Measurements from ENCODE around the gene BORA. TPM values are rescaled to one million over a fixed set of nuclear protein-coding genes. Genes with fewer than 3 reads are reported as not detected.
"Not testable (repeated sequence)": the region's sequence is repeated elsewhere in the genome, so short reads cannot be mapped to it uniquely, and the experiment has no call there.

The BORA gene
- total and polyA plus RNA-seq, 9 donors = 0.66 to 2.5 (median 1.3) TPM

DNA sequence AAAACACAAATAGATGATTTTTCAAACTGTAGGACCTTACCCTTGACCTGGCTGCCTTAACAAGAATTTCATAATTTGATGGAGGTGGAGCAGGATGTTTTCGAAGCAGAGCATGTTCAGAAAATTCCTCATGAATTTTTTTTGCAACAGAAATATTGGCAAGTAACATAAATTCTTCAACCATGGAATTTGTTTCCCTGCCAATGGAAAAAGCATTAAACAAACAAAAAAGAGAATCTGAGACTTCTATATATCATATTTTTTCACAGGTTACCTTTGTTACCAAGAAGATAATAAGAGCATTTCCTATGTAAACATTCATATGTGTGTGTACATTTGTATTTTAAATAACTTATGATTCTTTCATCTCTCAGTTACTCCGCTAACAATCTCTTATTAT, 35.7 kb downstream of the BORA start:
- H3K27ac ChIP-seq = no peak overlapping the region
- 33 to 38% (median 37%) methylated on average over 2 of the region's 2 CpGs for WGBS, 3 donors

GRCh38 chr13:72774019-72774418, 46.3 kb downstream of the BORA start:
- Histone ChIP-seq H3K36me3 (no peaks in the 10 kb centered on the region), H3K9me3 (no peaks in the 10 kb centered on the region), H3K4me3 (no peak overlapping the region), H3K27ac (no peak overlapping the region), H3K4me1 (ENCODE audit: insufficient read depth) (peaks cover under 1% of the 10 kb centered on the region), H3K27me3 (no peaks in the 10 kb centered on the region)
- 68 to 73% (median 71%) methylated on average over 2 of the region's 2 CpGs for WGBS, 3 donors
- DNase-seq = no peak
- no peak for TF ChIP-seq EP300 (IDR thresholded peaks at IDR 0.05)
- TF ChIP-seq, protein P1, sequence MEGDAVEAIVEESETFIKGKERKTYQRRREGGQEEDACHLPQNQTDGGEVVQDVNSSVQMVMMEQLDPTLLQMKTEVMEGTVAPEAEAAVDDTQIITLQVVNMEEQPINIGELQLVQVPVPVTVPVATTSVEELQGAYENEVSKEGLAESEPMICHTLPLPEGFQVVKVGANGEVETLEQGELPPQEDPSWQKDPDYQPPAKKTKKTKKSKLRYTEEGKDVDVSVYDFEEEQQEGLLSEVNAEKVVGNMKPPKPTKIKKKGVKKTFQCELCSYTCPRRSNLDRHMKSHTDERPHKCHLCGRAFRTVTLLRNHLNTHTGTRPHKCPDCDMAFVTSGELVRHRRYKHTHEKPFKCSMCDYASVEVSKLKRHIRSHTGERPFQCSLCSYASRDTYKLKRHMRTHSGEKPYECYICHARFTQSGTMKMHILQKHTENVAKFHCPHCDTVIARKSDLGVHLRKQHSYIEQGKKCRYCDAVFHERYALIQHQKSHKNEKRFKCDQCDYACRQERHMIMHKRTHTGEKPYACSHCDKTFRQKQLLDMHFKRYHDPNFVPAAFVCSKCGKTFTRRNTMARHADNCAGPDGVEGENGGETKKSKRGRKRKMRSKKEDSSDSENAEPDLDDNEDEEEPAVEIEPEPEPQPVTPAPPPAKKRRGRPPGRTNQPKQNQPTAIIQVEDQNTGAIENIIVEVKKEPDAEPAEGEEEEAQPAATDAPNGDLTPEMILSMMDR (IDR thresholded peaks at IDR 0.05) = no peak
- no peak for TF ChIP-seq POLR2A (IDR thresholded peaks at IDR 0.05)
- intact Hi-C loops (cut with DNase I) = no loop called here

More for the DNA sequence above, 35.7 kb downstream of the BORA start:
- H3K27me3 ChIP-seq = no peaks in the 10 kb centered on the region
- H3K36me3 ChIP-seq = no peaks in the 10 kb centered on the region
- no peaks in the 10 kb centered on the region for H3K4me1 ChIP-seq (ENCODE audit: insufficient read depth)
- no peak for DNase-seq
- intact Hi-C loops (cut with DNase I) = no loop called here
- H3K9me3 ChIP-seq = no peaks in the 10 kb centered on the region
- H3K4me3 ChIP-seq = no peak overlapping the region
- TF ChIP-seq EP300 (IDR thresholded peaks at IDR 0.05) (no peak), POLR2A (IDR thresholded peaks at IDR 0.05) (no peak)
- TF ChIP-seq, protein P1 (IDR thresholded peaks at IDR 0.05) = no peak

DNA sequence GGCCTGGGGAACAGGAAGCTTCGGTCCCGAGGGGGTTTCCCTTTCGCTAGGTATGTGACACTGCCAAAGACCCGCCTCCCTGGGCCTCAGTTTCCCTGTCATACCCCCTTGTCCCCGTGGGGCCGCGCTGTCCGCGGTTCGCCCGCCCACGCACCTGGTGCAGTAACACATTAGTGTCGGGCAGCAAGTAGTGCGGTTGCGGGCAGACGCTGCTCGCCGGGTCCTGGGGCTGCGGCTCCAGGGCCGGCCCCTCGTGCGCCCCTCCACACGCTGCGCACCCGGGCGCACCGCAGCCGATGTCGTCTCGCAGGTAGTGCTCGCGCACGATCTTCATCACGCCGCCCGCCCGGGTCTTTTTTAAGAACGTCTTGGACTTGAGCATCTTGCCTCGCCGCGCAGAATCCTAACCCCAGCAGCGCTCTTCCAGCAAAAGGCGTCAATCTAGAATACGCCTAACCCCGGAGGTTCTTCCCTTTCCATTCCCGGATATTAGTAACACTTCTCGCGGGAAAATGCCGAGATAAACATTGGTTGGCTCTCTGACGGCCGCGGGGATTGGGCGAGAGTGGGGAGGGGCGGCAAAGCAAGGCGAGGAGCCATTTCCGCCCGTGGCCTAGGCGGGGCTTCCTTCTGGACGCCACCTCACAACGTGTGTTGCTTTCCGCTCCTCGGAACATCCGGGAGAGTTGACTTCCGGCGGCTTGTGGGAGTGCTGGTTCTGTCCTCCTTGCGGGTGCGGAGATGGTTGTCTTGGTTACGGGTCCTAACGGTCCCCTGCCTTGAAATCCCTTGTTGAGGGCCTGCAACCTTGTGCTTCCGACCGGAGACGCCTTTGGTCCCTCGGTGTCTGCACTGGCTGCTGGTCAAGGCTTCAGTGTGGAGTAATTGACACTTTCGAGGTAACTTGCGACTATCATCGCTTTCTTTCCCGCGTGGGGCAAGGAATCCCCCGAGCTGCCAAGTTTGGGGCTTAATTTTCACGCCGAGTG, 54.0 kb downstream of the BORA start, which contains the start of the genes DIS3 and PIBF1:
Gene DIS3 (minus strand): TSS at position 450 of the 989 bp plus-strand sequence. CDS start 68 bp downstream, at position 382.
Gene PIBF1 (plus strand): TSS at position 683 of the 989 bp plus-strand sequence. CDS start 1,337 bp downstream, outside the sequence.
- WGBS, 3 donors = 0% methylated on average over 57 to 81 of the region's 81 CpGs
- peak within 1 kb of the TSS; percentile 18 to 60 for H3K27ac ChIP-seq
- H3K27me3 ChIP-seq = no peaks in the 10 kb centered on the region
- peaks cover 2% of the 10 kb centered on the region for H3K4me1 ChIP-seq (ENCODE audit: insufficient read depth)
- TF ChIP-seq EP300 (IDR thresholded peaks at IDR 0.05) (peak; percentile 84), POLR2A (IDR thresholded peaks at IDR 0.05) (peak; percentile 59)
- TF ChIP-seq, protein P1 (IDR thresholded peaks at IDR 0.05) = no peak
- intact Hi-C loops (cut with DNase I) = no loop called here
- H3K9me3 ChIP-seq = no peaks in the 10 kb centered on the region
- H3K4me3 ChIP-seq = peak within 1 kb of the TSS; percentile 98
- no peaks in the 10 kb centered on the region for H3K36me3 ChIP-seq
- DNase-seq = peak; percentile 95 to 97 (median 95)

DNA sequence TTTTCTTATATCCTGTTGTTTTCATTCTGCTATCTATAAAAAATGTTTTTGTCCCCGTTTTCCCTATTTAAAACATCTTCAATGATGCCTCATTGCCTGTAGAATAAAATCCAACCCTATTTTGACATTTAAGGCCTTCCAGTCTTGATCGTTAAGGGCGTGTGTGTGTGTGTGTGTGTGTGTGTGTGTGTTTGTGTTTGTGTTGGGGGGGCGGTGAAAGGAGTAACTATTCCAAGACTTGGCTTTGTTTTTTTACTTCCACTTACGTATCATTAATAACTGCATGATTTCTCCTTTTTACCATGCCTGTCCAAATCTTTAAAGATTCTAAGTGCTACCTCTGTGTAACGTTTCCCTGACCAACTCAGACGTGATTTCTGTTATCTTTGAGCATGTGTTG, 55.0 kb downstream of the BORA start:
- H3K9me3 ChIP-seq = no peaks in the 10 kb centered on the region
- TF ChIP-seq, protein P1 (IDR thresholded peaks at IDR 0.05) = no peak
- TF ChIP-seq EP300 (IDR thresholded peaks at IDR 0.05) (no peak), POLR2A (IDR thresholded peaks at IDR 0.05) (no peak)
- H3K4me1 ChIP-seq (ENCODE audit: insufficient read depth) = peaks cover 2% of the 10 kb centered on the region
- peak overlapping the region in 1 of 2 donors; percentile 60 for H3K27ac ChIP-seq
- WGBS, 3 donors = 0 to 1% (median 0%) methylated on average over 7 of the region's 7 CpGs
- H3K4me3 ChIP-seq = peak overlapping the region; percentile 98
- H3K36me3 ChIP-seq = no peaks in the 10 kb centered on the region
- no peak for DNase-seq
- intact Hi-C loops (cut with DNase I) = no loop called here
- no peaks in the 10 kb centered on the region for H3K27me3 ChIP-seq

DNA sequence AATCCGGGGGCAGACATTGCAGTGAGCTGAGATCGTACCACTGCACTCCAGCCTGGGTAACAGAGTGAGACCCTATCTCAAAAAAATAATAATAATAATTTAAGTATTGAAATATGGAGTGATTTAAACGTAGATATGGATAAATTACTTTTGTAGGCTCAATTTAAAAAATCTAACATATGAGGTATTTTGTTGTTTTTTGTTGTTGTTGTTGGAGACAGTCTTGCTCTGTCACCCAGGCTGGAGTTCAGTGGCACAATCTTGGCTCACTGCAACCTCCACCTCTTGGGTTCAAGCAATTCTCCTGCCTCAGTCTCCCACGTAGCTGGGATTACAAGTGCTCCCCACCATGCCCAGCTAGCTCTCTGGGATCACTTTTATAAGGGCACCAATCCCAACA, 57.0 kb downstream of the BORA start:
- H3K36me3 ChIP-seq; DNase-seq; H3K4me1 ChIP-seq (ENCODE audit: insufficient read depth); H3K4me3 ChIP-seq; H3K27ac ChIP-seq; H3K27me3 ChIP-seq; H3K9me3 ChIP-seq; intact Hi-C loops (cut with DNase I): not testable (repeated sequence)
- 93 to 97% (median 95%) methylated on average over 4 of the region's 4 CpGs for WGBS, 3 donors

All from ovary (tissue), 9 donors.